ENCODE results near the gene HMGCS1. TPM values are rescaled to one million over a fixed set of nuclear protein-coding genes. Genes with fewer than 3 reads are reported as not detected.

The HMGCS1 gene
- total and polyA plus RNA-seq, 12 donors, result 15.4 to 1,290 (median 39.4) TPM

DNA sequence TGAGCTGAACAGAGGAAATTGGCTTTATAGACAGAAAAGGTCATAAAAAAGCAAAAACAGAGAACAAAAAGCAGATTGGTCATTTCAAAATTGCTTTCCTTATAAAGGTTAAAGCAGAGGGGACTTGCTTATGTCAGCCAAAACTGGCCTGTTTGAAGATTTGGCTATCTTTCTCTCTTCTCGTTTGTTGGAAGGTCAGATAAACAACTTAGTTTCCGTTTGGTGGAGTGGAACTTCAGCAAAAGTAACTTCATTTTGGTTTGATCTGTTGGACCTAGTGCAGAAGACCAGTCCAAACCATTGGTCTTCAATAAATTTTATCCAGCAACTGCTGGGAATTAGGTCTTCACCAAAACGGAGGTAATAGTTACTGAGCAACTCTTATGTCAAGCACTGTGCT, 45.1 kb upstream of the HMGCS1 start:
- 24 to 36% (median 25%) methylated on average over 3 of the region's 3 CpGs for WGBS, 4 donors
- H3K36me3 ChIP-seq (replicated peaks in 1 of 2), result no peaks in the 10 kb centered on the region
- H3K27ac ChIP-seq, result no peak overlapping the region
- H3K4me1 ChIP-seq (replicated peaks in 1 of 2), result no peaks in the 10 kb centered on the region
- H3K27me3 ChIP-seq, result no peaks in the 10 kb centered on the region
- peaks cover 0 to 5% (median 0%) of the 10 kb centered on the region in 3 donors for H3K9me3 ChIP-seq (replicated peaks in 1 of 3)
- intact Hi-C loops (cut with DNase I), result no loop called here
- no peak overlapping the region for H3K4me3 ChIP-seq
- TF ChIP-seq POLR2A (IDR thresholded peaks at IDR 0.05), result no peak
- TF ChIP-seq CTCF (IDR thresholded peaks at IDR 0.05), result no peak
- no peak for DNase-seq

DNA sequence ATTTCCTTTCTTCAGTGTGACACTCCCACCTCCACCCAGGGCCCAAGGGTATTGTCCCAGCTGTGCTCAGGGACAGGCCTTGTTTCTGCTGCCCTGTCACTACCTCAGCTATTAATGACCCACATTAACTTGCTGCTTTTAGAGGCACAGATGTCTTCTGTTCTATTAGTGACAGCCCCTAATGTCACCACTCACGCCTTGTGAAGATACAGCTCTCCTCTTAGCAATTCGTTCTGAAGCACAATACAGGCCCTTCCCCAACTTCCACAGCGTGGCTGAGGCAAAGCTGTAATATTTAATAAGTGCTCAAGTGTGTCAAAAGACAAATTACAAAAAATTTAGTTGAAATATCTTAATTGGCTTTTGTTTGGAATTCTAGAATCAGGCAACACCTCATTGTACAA, 44.7 kb upstream of the HMGCS1 start:
- TF ChIP-seq CTCF (IDR thresholded peaks at IDR 0.05), result no peak
- no peak for TF ChIP-seq POLR2A (IDR thresholded peaks at IDR 0.05)
- Histone ChIP-seq H3K4me3 (no peak overlapping the region), H3K9me3 (replicated peaks in 1 of 3) (peaks cover 0 to 5% (median 0%) of the 10 kb centered on the region in 3 donors), H3K27ac (peak overlapping the region in 1 of 5 donors; percentile 48), H3K4me1 (replicated peaks in 1 of 2) (no peaks in the 10 kb centered on the region), H3K36me3 (replicated peaks in 1 of 2) (no peaks in the 10 kb centered on the region), H3K27me3 (no peaks in the 10 kb centered on the region)
- DNase-seq, result no peak
- 59 to 69% (median 65%) methylated on average over 3 of the region's 3 CpGs for WGBS, 4 donors
- intact Hi-C loops (cut with DNase I), result no loop called here

- Histone ChIP-seq H3K36me3 (replicated peaks in 1 of 2) (no peaks in the 10 kb centered on the region), H3K27ac (no peak overlapping the region), H3K27me3 (no peaks in the 10 kb centered on the region), H3K9me3 (replicated peaks in 1 of 3) (peaks cover 0 to 5% (median 0%) of the 10 kb centered on the region in 3 donors), H3K4me1 (replicated peaks in 1 of 2) (no peaks in the 10 kb centered on the region), H3K4me3 (no peak overlapping the region)
- TF ChIP-seq CTCF (IDR thresholded peaks at IDR 0.05) (no peak), POLR2A (IDR thresholded peaks at IDR 0.05) (no peak)
- WGBS, 4 donors, result 63 to 74% (median 69%) methylated on average over 2 of the region's 2 CpGs
- no peak for DNase-seq
- intact Hi-C loops (cut with DNase I), result no loop called here
Measured at GRCh38 chr5:43357067-43357466, 43.9 kb upstream of the HMGCS1 start.

- Histone ChIP-seq H3K4me3 (no peak overlapping the region), H3K4me1 (replicated peaks in 1 of 2) (no peaks in the 10 kb centered on the region), H3K27me3 (no peaks in the 10 kb centered on the region), H3K27ac (no peak overlapping the region), H3K9me3 (replicated peaks in 1 of 3) (peaks cover 0 to 4% (median 0%) of the 10 kb centered on the region in 3 donors), H3K36me3 (replicated peaks in 1 of 2) (no peaks in the 10 kb centered on the region)
- TF ChIP-seq POLR2A (IDR thresholded peaks at IDR 0.05) (no peak), CTCF (IDR thresholded peaks at IDR 0.05) (no peak)
- intact Hi-C loops (cut with DNase I), result no loop called here
- 80 to 89% (median 87%) methylated on average over 3 of the region's 3 CpGs for WGBS, 4 donors
- no peak for DNase-seq
Measured at GRCh38 chr5:43354774-43355173, 41.6 kb upstream of the HMGCS1 start.

Data from adrenal gland (tissue), 12 donors.